ENCODE results near the gene UBE4B. TPM values are rescaled to one million over a fixed set of nuclear protein-coding genes. Genes with fewer than 3 reads are reported as not detected.

UBE4B gene
- total and polyA plus RNA-seq, 2 of the 4 experiments (the other 2 are of a cell fraction) = 26.5 to 39.3 TPM

DNA sequence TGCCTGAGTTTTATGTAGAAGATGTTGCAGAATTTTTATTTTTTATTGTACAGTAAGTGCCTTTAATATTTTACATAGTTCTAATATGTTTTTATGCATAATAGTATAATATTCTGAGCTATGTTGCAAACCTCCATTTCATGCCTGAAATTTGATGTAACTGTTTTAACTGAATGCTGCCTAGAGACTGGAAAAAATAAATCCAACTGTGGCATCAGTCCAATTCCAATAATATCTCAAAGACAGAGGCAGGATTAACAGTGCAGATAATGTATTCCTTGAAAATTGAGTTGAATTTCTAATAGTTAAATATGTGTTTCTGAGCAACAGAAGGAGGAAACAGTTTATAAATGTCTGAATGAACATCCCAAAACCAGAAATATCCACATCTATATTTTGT lies 116.5 kb downstream of the UBE4B start:
- no peak overlapping the region for H2BK120ac ChIP-seq (ENCODE audit: low read depth, low read length)
- H3K23ac ChIP-seq (ENCODE audit: low read depth, low read length) = no peak overlapping the region
- H3K56ac ChIP-seq (ENCODE audit: extremely low read depth, insufficient read depth, low read length) = no peak overlapping the region
- no TSS peak for BruUV-seq (replicated peaks)
- H3K9me3 ChIP-seq (ENCODE audit: control insufficient read depth, insufficient read depth, low read length) = no peaks in the 10 kb centered on the region
- TF ChIP-seq RAD21 (IDR thresholded peaks at IDR 0.05; ENCODE audit: low read length) (no peak), FOS (IDR thresholded peaks at IDR 0.05; ENCODE audit: low read depth, low read length) (no peak)
- H2AFZ ChIP-seq (replicated peaks; ENCODE audit: low read length, poor library complexity) = no peak overlapping the region
- H3K79me1 ChIP-seq (ENCODE audit: low read depth in 1 of 2, low read length in 2 of 2) = no peaks in the 10 kb centered on the region
- no peak overlapping the region for H3K27ac ChIP-seq (ENCODE audit: insufficient read depth, low read length)
- DNase-seq (no peak), ATAC-seq (ENCODE audit: low read depth) (no peak)
- H4K8ac ChIP-seq (ENCODE audit: low read depth in 2 of 2, low read length in 2 of 2) = no peak overlapping the region
- H3K27me3 ChIP-seq (ENCODE audit: control insufficient read depth, insufficient read depth, low read length) = no peaks in the 10 kb centered on the region
- H3K18ac ChIP-seq (ENCODE audit: low read depth, low read length) = no peak overlapping the region
- no peak overlapping the region for H3K14ac ChIP-seq (replicated peaks; ENCODE audit: low read depth, low read length)
- no peak overlapping the region for H4K91ac ChIP-seq (ENCODE audit: insufficient read depth, low read depth, low read length)
- no peak overlapping the region for H3K4me3 ChIP-seq (ENCODE audit: insufficient read depth, low read depth, low read length)
- H3K36me3 ChIP-seq (ENCODE audit: control insufficient read depth, insufficient read depth, low read length) = peaks cover 18% of the 10 kb centered on the region
- CTCF ChIA-PET = no interaction called here
- no peak overlapping the region for H2BK5ac ChIP-seq (ENCODE audit: low read depth, low read length, poor library complexity, severe bottlenecking)
- in situ Hi-C loops (cut with MboI; ENCODE audit: low sequenced_read_pairs) (loop anchor here (25.0 kb wide), 1 partner anchor 187 kb away; no protein-coding TSS in a partner anchor), dilution Hi-C loops (cut with HindIII; ENCODE audit: low sequenced_read_pairs, unreplicated experiment) (no loop called here), intact Hi-C loops (cut with micrococcal nuclease) (no loop called here)
- no peak overlapping the region for H2BK15ac ChIP-seq (ENCODE audit: low read depth, low read length)
- POLR2A ChIA-PET (ENCODE audit: unreplicated experiment) = no interaction called here
- no peaks in the 10 kb centered on the region for H3K9me1 ChIP-seq (ENCODE audit: insufficient read depth, low read length)
- H2BK20ac ChIP-seq (ENCODE audit: low read depth, low read length) = no peak overlapping the region
- H3K4me2 ChIP-seq (ENCODE audit: low read depth, low read length) = no peak overlapping the region
- H2AK5ac ChIP-seq (ENCODE audit: low read depth, low read length) = no peak overlapping the region
- peaks cover 3% of the 10 kb centered on the region; the same call in 1 of the 2 replicates for H4K20me1 ChIP-seq (ENCODE audit: insufficient read depth, low read length)
- no peaks in the 10 kb centered on the region for H3K4me1 ChIP-seq (ENCODE audit: control insufficient read depth, insufficient read depth, low read length)
- no peak overlapping the region for H2AK9ac ChIP-seq (replicated peaks; ENCODE audit: low read depth, low read length, poor library complexity)
- H3K4ac ChIP-seq (ENCODE audit: low read depth, low read length) = no peak overlapping the region
- H4K5ac ChIP-seq (ENCODE audit: low read depth, low read length) = no peak overlapping the region
- H3K9ac ChIP-seq (ENCODE audit: low read depth, low read length) = no peak overlapping the region
